NCI-H1436 (cell line): ENCODE data around the gene LUZP2.

Experiments used
- DNase-seq: peaks from one replicate; lab custom pipeline; 2025; lab: John Stamatoyannopoulos, UW

Gene LUZP2

GRCh38 chr11:24496736-24497725, at the start of gene LUZP2:
Gene LUZP2 (plus strand): TSS chr11:24497053.
- no peak for DNase-seq

DNA sequence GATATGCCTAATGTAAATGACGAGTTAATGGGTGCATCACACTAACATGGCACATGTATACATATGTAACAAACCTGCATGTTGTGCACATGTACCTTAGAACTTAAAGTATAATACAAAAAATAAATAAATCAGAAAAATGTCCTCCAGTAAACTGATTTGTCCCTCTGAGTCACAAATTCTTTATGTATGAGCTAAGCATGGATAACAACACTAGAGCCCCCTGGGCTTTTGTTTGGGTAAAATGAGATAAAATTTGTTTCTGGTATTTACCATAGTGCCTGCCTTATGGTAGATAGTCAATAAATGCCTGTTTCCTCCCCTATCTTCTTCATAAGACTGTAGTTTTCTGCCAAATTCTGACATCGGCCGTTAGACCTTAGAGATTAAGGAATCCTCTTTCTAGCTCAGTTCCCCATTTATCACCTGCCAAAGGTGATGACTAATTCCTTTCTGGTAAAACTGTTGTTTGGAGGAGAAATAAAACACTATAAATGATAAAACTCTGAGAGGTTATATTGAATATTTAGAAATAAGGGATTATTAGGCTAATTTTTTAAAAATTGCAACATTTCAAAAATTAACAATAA, 43.6 kb upstream of the LUZP2 start:
- no peak for DNase-seq

DNA sequence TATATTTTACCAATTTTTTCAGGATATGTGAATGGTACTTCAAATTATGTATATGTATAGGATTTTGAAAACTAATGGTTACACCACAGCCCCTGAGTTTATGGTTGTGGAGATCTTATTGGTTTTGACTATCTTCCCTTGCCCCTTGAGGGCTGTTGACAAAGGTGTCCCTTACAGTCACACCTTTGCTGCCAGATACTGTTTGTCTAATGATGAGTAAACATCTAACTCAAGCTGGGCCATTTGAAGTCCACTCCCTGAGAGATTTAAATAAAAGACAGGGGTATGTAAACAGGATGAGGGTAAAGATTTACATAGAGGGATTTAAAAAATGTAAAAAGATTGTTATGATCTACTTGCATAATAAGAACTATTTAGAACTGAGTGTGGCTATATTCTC, 38.9 kb upstream of the LUZP2 start:
- DNase-seq, result no peak

DNA sequence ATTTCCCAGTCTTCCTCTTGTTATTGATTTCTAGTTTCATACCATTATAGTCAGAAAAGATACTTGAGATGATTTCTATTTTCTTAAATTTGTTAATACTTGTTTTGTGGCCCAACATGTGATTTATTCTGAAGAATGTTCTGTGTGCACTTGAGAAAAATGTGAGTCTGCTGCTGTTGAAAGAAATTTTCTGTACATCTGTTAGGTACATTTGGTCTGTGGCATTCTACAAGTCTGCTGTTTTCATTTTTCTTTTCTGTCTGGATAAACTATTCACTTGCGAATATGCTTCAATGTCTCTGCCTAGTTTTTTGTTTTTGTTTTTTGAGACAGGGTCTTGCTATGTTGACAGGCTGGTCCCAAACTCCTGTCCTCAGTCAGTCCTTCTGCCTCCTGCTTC, 26.4 kb upstream of the LUZP2 start:
- DNase-seq, result no peak

GRCh38 chr11:24471084-24471483, 25.8 kb upstream of the LUZP2 start:
- no peak for DNase-seq

- no peak for DNase-seq
Observed at GRCh38 chr11:24478718-24479117, 18.1 kb upstream of the LUZP2 start.

- DNase-seq, result no peak
Observed at GRCh38 chr11:24489477-24489876, 7.4 kb upstream of the LUZP2 start.

- DNase-seq, result no peak
Observed at GRCh38 chr11:24496386-24496735, 492 bp upstream of the LUZP2 start.

GRCh38 chr11:24497831-24498230, 978 bp downstream of the LUZP2 start:
- DNase-seq, result no peak

- no peak for DNase-seq
Observed at GRCh38 chr11:24502425-24502824, 5.6 kb downstream of the LUZP2 start.

DNA sequence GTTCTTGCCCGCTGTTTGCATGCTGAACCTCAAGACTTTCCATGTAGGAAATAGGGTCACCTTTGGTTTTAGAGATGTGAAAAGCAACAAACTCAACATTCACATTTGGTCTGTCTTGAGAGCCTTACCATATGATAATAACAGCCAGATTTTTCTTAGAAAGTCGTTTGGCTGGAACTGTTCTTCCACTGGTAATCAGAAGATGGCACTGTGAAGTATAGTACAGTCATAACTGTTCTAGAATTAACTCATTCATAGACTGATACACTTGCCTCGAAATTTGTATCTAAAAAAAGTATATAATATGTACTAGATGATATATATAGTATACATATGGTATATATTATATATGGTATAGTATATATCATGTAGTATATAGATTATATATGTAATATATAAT, 12.3 kb downstream of the LUZP2 start:
- DNase-seq, result no peak

GRCh38 chr11:24511511-24511910, 14.7 kb downstream of the LUZP2 start:
- DNase-seq, result no peak

DNA sequence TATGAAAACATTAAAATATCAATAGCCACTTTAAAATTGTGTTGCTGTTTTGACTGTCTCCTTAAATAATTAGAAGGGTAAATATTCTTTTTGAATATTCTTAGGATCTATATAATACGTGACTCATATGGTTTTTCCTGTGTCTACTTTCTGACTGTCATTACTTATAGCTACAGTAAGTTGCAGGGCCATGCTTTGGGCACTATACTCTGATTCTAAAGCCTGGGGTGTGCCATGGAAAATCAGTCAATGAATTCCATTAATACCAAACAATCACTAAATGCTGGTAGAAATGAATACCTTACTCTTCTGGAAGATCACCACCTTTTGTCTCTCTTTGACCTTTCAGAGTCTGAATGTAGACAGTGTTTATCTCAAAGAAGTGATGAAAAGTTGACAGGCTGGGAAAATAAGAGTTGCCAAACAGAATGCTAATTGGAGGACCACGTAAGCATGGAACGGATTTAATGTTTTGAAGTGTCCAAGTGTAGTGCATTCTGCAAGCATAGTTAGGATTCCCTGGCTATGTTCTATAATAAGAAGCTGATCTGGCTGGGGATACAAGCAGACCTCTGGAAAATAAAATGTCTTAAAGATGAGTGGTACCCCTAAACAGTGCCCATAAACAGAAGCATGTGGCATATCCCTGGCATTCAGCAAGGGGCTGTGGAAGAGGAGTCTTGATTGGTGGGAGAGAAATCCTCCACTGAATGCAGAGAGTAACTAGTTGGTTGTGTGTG, 16.8 kb downstream of the LUZP2 start:
- DNase-seq, result no peak

DNA sequence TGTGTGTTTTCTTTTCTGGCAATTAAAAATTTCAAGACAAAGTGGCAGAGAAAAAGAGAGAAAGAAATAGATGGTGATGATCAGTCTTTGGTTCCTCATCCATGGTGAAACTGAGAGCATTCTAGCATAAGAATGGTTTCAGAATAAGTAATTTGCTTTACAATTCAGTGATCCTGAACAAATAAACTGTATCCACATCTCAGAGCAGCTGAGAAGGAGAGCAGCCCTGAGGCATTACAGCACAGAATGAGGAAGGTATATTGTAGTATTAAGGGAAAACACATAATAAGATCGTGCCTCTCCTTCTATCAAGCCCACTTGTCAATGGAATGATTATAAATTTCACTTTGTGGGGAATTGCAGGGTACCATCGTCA, 17.4 kb downstream of the LUZP2 start:
- no peak for DNase-seq

- DNase-seq, result no peak
Observed at GRCh38 chr11:24515632-24516031, 18.8 kb downstream of the LUZP2 start.

- DNase-seq, result no peak
Observed at GRCh38 chr11:24516638-24517037, 19.8 kb downstream of the LUZP2 start.

DNA sequence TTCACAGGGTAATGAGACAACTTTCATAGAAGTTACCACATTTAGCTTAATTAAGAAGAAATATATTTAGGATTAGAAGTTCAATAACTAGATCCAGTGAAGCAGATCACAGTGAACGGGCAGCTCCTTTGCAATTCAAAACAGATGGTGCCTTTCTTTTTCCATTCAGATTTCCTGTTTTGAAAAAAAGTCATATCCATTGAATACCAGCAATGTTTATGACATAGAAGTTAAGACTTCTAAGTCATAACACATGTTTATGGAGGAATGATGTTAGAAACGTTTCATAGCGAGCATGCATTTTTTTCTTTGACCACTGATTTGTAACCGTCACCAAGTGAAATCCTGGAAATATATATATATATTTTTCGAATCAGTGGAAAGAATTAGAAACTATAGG, 24.7 kb downstream of the LUZP2 start:
- no peak for DNase-seq

DNA sequence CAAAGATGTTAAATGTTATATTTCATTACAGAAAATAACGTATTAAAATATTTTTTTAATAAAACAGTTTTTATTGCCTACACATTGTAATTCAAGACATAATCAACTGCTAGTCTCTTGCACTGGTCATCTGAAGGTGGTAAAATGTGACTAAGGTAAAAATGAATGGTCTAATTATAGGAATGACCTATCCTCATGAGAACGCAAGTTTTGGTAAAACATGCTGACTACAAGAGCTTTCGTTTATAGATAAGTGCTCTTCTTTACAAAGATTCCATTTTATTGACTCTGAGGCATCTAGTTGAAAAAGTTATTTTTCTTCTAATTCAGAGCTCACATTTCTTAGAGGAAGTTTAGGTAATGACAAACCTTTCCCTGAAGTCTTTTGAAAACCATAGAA, 27.3 kb downstream of the LUZP2 start:
- DNase-seq, result no peak

DNA sequence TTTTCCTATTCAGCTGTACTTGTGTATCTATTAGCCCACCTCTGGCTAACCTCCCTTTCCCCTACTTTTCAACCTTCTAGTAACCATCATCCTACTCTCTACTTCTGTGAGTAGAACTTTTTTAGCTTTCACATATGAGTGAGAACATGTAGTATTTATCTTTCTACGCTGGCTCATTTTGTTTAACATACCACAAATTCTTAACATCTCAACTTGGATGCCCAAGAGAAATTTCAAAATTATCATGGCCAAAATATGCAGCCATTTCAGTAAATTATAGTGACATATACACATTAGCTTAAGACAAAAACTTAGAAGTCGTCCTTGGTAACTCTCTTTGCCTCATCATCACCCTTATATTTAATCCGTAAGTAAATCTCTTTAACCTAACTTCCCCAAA, 34.7 kb downstream of the LUZP2 start:
- DNase-seq, result no peak

DNA sequence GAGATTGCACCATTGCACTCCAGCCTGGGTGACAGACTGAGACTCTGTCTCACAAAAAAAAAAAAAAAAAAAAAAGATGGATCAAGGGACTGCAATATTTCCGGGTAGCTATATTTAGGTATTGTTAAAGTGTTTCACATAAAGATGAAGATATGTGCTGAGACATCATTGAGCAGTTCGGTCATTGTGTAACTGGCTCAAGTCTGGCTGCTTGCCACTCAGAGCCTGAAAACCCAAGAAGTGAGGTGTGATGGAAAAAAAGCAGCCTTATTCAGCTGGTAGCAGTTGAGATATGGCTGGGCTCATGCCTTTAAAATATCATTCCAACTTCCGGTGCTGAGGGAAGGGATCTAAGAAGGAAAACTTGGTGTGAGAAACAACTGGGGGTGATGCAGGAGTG, 46.9 kb downstream of the LUZP2 start:
- DNase-seq, result no peak

DNA sequence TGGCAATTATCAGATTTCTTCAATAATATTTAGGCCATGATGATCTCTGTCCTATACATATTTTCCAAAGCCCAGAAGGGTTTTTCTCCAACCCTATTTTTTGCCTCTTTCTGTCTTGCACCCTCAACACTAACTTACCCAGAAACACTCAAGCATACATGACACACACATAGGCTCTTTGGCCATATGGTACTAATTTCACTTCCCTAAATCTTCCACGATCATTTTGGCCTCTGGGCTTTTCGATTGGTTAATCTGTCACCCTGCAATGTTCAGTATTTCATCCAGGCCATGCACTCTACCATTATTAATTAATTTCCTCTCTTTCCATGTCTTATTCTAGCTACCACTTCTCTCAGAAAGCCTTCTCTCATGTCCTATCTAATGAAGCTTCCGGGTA, 59.8 kb downstream of the LUZP2 start:
- no peak for DNase-seq

GRCh38 chr11:24559315-24559714, 62.5 kb downstream of the LUZP2 start:
- DNase-seq, result no peak

DNA sequence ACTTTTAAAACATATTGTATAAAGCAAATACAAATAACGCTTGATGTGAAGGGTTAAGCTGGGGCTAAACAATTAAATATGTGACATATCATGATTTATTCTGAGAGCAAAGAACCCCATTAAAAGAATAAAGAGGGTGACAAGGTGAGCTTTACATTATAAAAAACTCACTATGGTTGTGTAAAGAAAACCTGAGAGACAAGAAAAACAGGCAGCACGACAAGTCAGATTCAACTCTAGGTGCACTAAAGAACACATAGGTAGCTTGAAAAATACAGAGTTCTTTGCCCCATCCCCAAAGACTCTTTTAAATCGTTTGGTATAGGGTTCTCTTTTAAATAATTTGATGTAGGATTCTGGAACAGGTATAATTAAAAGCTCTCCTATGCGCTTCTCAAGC, 63.5 kb downstream of the LUZP2 start:
- DNase-seq, result no peak
